Neural cell (in vitro differentiated cells): ENCODE data around the gene ROGDI. TPM values are rescaled to one million over a fixed set of nuclear protein-coding genes. Genes with fewer than 3 reads are reported as not detected.

Source experiments
- H2AFZ ChIP-seq: fragments of 200-600, 300-800 bp; sonication (generic), shearing (Covaris generic); 2 replicates; pipeline ENCODE4 v1.6.0; 2014; ENCODE audit warnings: low read depth, mild to moderate bottlenecking, antibody characterized with exemption, low read length, moderate library complexity
- H3F3A ChIP-seq: fragments of 200-600 bp; shearing (Covaris generic); 2 replicates; pipeline ENCODE4 v1.6.1; 2016; ENCODE audit warnings: mild to moderate bottlenecking, moderate library complexity, mixed read lengths, antibody characterized with exemption, low read length; ENCODE audit not compliant: insufficient read depth, poor library complexity, severe bottlenecking
- H3K27ac ChIP-seq: fragments of 200-600, 300-800 bp; sonication (generic), shearing (Covaris generic); 2 replicates; pipeline ENCODE4 v1.5.1; 2014; ENCODE audit warnings: mild to moderate bottlenecking, low read length, moderate library complexity
- H3K27me3 ChIP-seq: fragments of 300-800, 200-600 bp; sonication (generic), shearing (Covaris generic); 2 replicates; pipeline ENCODE4 v1.6.0; 2014; ENCODE audit warnings: mild to moderate bottlenecking, low read depth, low read length, moderate library complexity; ENCODE audit not compliant: insufficient read depth
- H3K36me3 ChIP-seq: fragments of 300-800, 200-600 bp; sonication (generic), shearing (Covaris generic); 2 replicates; pipeline ENCODE4 v1.5.1; 2014; ENCODE audit warnings: mild to moderate bottlenecking, antibody characterized with exemption, low read length, moderate library complexity; ENCODE audit not compliant: insufficient read depth
- H3K4me2 ChIP-seq: fragments of 300-800, 200-600 bp; sonication (generic), shearing (Covaris generic); 2 replicates; pipeline ENCODE4 v1.6.0; 2014; ENCODE audit warnings: mild to moderate bottlenecking, low read length
- H3K4me3 ChIP-seq: fragments of 300-800, 200-600 bp; sonication (generic), shearing (Covaris generic); 2 replicates; pipeline ENCODE4 v1.5.1; 2014; ENCODE audit warnings: mild to moderate bottlenecking, low read length, moderate library complexity
- H3K79me2 ChIP-seq: fragments of 200-600 bp; shearing (Covaris generic); replicated peaks from 2 replicates; pipeline ENCODE4 v1.6.0; 2014; ENCODE audit warnings: mild to moderate bottlenecking, low read length, moderate library complexity; ENCODE audit not compliant: insufficient read depth
- H3K9ac ChIP-seq: fragments of 300-800, 200-600 bp; sonication (generic), shearing (Covaris generic); 2 replicates; pipeline ENCODE4 v1.6.1; 2016; ENCODE audit warnings: mild to moderate bottlenecking, low read length, mixed read lengths
- H3K9me2 ChIP-seq: fragments of 200-600 bp; shearing (Covaris generic); 2 replicates; pipeline ENCODE4 v1.6.1; 2016; ENCODE audit warnings: mild to moderate bottlenecking, low read length, mixed read lengths; ENCODE audit not compliant: insufficient read depth
- H3K9me3 ChIP-seq: fragments of 200-600, 300-800 bp; sonication (generic), shearing (Covaris generic); 2 replicates; pipeline ENCODE4 v1.6.1; 2016; ENCODE audit warnings: mild to moderate bottlenecking, mixed run types, low read length, moderate library complexity, mixed read lengths
- H4K20me1 ChIP-seq: fragments of 200-600 bp; shearing (Covaris generic); 2 replicates; pipeline ENCODE4 v1.6.1; 2016; ENCODE audit warnings: mild to moderate bottlenecking, mixed run types; ENCODE audit not compliant: insufficient read depth
- EP300 ChIP-seq: fragments of 450-650 bp; conservative IDR thresholded peaks from 2 replicates; pipeline ENCODE4 v1.6.1; 2014; ENCODE audit warnings: antibody characterized with exemption, mild to moderate bottlenecking, moderate library complexity; ENCODE audit not compliant: poor library complexity, severe bottlenecking
- EZH2 ChIP-seq: fragments of 200-600, 300-800 bp; shearing (Covaris generic), sonication (generic); IDR thresholded peaks from 2 replicates; pipeline ENCODE4 v1.6.1; 2014; ENCODE audit warnings: antibody characterized with exemption, low read length, borderline replicate concordance, mild to moderate bottlenecking; ENCODE audit not compliant: insufficient read depth, poor library complexity, severe bottlenecking
- MXI1 ChIP-seq: fragments of 450-650 bp; conservative IDR thresholded peaks from 2 replicates; pipeline ENCODE4 v1.6.1; 2014; ENCODE audit warnings: antibody characterized with exemption, mild to moderate bottlenecking; ENCODE audit not compliant: poor library complexity, severe bottlenecking
- POLR2AphosphoS5 ChIP-seq: IDR thresholded peaks from 2 replicates; pipeline ENCODE4 v1.6.1; 2012
- RAD21 ChIP-seq: fragments of 450-650 bp; conservative IDR thresholded peaks from 2 replicates; pipeline ENCODE4 v1.6.1; 2014; ENCODE audit warnings: antibody characterized with exemption, mild to moderate bottlenecking, moderate library complexity
- SMC3 ChIP-seq: fragments of 450-650 bp; conservative IDR thresholded peaks from 2 replicates; pipeline ENCODE4 v1.6.1; 2014; ENCODE audit warnings: antibody characterized with exemption, mild to moderate bottlenecking, moderate library complexity; ENCODE audit not compliant: poor library complexity
- TAF1 ChIP-seq: IDR thresholded peaks from 2 replicates; pipeline ENCODE4 v1.6.1; 2012; ENCODE audit warnings: low read depth
- polyA plus RNA-seq: library from polyadenylated mRNA; depleted of rRNA; stranded (reverse); fragments of >200 nt; gene quantifications from 2 replicates; pipeline ENCODE4 v1.2.3, GENCODE V29; 2014
- TF ChIP-seq, protein P1 (sequence below): fragments of 450-650 bp; IDR thresholded peaks from 2 replicates; pipeline ENCODE4 v1.5.1; 2014; ENCODE audit warnings: antibody characterized with exemption, mild to moderate bottlenecking, moderate library complexity; ENCODE audit not compliant: poor library complexity, severe bottlenecking
- TF ChIP-seq, protein P2 (sequence below): IDR thresholded peaks from 2 replicates; pipeline ENCODE4 v1.6.1; 2012; ENCODE audit warnings: borderline replicate concordance

Gene ROGDI
- polyA plus RNA-seq, 1 donor from 2014 or later = 203 TPM

DNA sequence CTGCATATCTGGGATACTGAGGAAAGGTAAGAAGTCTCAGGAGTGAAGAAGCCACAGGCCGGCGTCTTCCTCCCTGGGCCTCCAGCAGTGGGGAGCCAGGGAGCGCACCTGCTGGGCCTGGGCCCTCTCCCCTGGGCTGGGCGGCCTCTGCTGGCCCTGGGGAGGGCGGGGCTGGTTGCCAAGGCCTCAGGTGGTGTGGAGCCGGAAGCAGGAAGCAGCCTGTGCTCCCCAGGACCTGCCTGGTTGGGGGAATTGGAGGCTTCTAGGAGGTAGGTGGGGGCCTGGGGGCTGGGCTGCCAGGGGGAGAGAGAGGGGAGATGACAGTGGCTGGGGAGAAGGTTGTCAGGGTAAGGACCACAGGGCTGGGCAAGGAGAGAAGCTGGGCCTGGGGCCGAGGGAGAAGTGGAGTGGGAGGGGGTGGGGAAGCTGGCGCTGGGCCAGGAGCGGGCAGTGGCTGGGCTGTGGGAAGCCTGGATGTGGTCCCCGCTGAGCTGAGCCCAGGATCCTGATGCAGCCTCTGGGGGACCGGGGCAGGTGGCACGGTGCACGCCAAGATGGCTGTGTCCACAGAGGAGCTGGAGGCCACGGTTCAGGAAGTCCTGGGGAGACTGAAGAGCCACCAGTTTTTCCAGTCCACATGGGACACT is 7.1 kb downstream of the ROGDI start, which contains the start of gene SMIM22:
SMIM22 (plus strand) TSS at position 189 of the 647 bp plus-strand sequence; CDS start at position 555, 366 bp downstream.
- no peak within 1 kb of the TSS for H3K27ac ChIP-seq
- no peaks in the 10 kb centered on the region for H3K27me3 ChIP-seq
- no peaks in the 10 kb centered on the region for H4K20me1 ChIP-seq
- H3K4me3 ChIP-seq = no peak within 1 kb of the TSS
- H2AFZ ChIP-seq = no peak within 1 kb of the TSS
- no peaks in the 10 kb centered on the region for H3K79me2 ChIP-seq
- TF ChIP-seq TAF1 (no peak), EZH2 (no peak), POLR2AphosphoS5 (no peak), RAD21 (no peak), EP300 (no peak), SMC3 (no peak), MXI1 (no peak)
- TF ChIP-seq, protein P1, sequence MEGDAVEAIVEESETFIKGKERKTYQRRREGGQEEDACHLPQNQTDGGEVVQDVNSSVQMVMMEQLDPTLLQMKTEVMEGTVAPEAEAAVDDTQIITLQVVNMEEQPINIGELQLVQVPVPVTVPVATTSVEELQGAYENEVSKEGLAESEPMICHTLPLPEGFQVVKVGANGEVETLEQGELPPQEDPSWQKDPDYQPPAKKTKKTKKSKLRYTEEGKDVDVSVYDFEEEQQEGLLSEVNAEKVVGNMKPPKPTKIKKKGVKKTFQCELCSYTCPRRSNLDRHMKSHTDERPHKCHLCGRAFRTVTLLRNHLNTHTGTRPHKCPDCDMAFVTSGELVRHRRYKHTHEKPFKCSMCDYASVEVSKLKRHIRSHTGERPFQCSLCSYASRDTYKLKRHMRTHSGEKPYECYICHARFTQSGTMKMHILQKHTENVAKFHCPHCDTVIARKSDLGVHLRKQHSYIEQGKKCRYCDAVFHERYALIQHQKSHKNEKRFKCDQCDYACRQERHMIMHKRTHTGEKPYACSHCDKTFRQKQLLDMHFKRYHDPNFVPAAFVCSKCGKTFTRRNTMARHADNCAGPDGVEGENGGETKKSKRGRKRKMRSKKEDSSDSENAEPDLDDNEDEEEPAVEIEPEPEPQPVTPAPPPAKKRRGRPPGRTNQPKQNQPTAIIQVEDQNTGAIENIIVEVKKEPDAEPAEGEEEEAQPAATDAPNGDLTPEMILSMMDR = no peak
- TF ChIP-seq, protein P2, sequence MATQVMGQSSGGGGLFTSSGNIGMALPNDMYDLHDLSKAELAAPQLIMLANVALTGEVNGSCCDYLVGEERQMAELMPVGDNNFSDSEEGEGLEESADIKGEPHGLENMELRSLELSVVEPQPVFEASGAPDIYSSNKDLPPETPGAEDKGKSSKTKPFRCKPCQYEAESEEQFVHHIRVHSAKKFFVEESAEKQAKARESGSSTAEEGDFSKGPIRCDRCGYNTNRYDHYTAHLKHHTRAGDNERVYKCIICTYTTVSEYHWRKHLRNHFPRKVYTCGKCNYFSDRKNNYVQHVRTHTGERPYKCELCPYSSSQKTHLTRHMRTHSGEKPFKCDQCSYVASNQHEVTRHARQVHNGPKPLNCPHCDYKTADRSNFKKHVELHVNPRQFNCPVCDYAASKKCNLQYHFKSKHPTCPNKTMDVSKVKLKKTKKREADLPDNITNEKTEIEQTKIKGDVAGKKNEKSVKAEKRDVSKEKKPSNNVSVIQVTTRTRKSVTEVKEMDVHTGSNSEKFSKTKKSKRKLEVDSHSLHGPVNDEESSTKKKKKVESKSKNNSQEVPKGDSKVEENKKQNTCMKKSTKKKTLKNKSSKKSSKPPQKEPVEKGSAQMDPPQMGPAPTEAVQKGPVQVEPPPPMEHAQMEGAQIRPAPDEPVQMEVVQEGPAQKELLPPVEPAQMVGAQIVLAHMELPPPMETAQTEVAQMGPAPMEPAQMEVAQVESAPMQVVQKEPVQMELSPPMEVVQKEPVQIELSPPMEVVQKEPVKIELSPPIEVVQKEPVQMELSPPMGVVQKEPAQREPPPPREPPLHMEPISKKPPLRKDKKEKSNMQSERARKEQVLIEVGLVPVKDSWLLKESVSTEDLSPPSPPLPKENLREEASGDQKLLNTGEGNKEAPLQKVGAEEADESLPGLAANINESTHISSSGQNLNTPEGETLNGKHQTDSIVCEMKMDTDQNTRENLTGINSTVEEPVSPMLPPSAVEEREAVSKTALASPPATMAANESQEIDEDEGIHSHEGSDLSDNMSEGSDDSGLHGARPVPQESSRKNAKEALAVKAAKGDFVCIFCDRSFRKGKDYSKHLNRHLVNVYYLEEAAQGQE = no peak
- H3K9me3 ChIP-seq = no peaks in the 10 kb centered on the region
- H3K4me2 ChIP-seq = no peak within 1 kb of the TSS
- no peak within 1 kb of the TSS for H3K9ac ChIP-seq
- no peaks in the 10 kb centered on the region for H3F3A ChIP-seq
- no peaks in the 10 kb centered on the region for H3K9me2 ChIP-seq
- no peaks in the 10 kb centered on the region for H3K36me3 ChIP-seq

DNA sequence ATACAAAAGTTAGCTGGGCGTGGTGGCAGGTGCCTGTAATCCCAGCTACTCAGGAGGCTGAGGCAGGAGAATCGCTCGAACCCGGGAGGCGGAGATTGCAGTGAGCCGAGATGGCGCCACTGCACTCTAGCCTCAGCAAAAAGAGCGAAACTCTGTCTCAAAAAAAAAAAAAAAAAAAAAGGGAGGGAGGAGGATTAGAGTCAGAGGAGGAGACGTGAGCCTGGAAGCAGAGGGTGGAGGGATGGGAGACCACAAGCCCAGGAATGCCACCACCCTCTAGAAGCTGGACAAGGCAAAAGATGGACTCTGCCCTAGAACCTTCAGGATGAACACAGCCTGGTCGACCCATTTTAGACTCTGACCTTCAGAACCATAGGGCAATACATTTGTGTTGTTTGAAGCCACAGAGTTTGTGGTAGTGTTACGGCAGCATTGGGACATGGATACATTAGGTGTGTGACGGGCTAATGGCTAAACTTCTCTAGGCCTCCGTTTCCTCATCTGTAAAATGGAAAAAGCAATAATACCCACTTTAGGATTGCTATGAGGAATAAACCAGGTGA is 9.4 kb downstream of the ROGDI start:
- Histone ChIP-seq H3K36me3 (no peaks in the 10 kb centered on the region), H3F3A (no peaks in the 10 kb centered on the region), H3K9me3 (no peaks in the 10 kb centered on the region), H4K20me1 (no peaks in the 10 kb centered on the region), H3K27ac (no peak overlapping the region), H2AFZ (no peak overlapping the region), H3K9me2 (no peaks in the 10 kb centered on the region), H3K27me3 (no peaks in the 10 kb centered on the region), H3K79me2 (no peaks in the 10 kb centered on the region), H3K9ac (no peak overlapping the region), H3K4me3 (no peak overlapping the region), H3K4me2 (no peak overlapping the region)
- TF ChIP-seq, protein P2 = no peak
- TF ChIP-seq EZH2 (no peak), SMC3 (no peak), RAD21 (no peak), POLR2AphosphoS5 (no peak), EP300 (no peak)
- TF ChIP-seq, protein P1 = no peak
